ENCODE data around the gene PILRA. TPM values are rescaled to one million over a fixed set of nuclear protein-coding genes. Genes with fewer than 3 reads are reported as not detected.

The PILRA gene
- total and polyA plus RNA-seq, 2 experiments from 2014 or later, result 1.7 TPM; not detected in 1

DNA sequence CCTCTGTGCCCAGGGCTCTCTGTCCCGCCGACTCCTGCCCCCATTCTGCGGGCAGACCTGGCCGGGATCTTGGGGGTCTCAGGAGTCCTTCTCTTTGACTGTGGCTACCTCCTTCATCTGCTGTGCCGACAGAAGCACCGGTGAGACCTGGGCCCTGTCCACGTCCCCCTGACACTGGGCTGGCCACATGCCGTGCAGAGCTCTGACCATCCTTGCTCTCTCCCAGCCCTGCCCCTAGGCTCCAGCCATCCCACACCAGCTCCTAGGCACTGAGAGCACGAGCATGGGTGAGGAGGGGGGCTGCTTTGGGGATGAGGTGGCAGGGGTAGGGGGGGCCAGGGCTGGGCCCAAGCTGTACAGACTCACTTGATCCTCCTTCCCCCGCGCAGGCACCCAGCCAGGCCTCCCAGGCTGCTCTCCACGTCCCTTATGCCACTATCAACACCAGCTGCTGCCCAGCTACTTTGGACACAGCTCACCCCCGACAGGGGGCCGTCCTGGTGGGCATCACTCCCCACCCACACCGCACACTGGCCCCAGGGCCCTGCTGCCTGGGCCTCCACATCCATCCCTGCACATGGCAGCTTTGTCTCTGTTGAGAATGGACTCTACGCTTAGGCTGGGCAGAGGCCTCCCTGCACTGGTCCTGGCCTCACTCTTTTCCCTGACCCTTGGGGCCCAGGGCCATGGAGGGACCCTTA lies 20.2 kb upstream of the PILRA start:
- H3K4me1 ChIP-seq (ENCODE audit: insufficient read depth), result no peaks in the 10 kb centered on the region
- peaks cover 19% of the 10 kb centered on the region; the same call in 1 of the 2 replicates for H3K36me3 ChIP-seq (ENCODE audit: low read depth)
- no peak overlapping the region for H3K27ac ChIP-seq
- H3K4me2 ChIP-seq (ENCODE audit: unreplicated experiment), result no peak overlapping the region
- no peak overlapping the region for H2AFZ ChIP-seq
- in situ Hi-C loops (cut with MboI), result no loop called here
- no peak for TF ChIP-seq EZH2 (IDR thresholded peaks at IDR 0.05; ENCODE audit: insufficient read depth, poor library complexity, severe bottlenecking)
- TF ChIP-seq EZH2phosphoT487 (IDR thresholded peaks at IDR 0.05; ENCODE audit: insufficient read depth, low read depth), result no peak
- H3K9me2 ChIP-seq (ENCODE audit: insufficient read depth), result no peaks in the 10 kb centered on the region
- no peak overlapping the region for H3K9ac ChIP-seq
- no peaks in the 10 kb centered on the region for H4K20me1 ChIP-seq (ENCODE audit: insufficient read depth)
- 87 to 90% methylated on average over 12 to 13 of the region's 16 CpGs for WGBS, 2 experiments (ENCODE audit: low coverage in 1 of 2, low lambda C conversion rate in 2 of 2, missing lambda C conversion rate in 2 of 2)
- no peak overlapping the region for H3K4me3 ChIP-seq
- no peaks in the 10 kb centered on the region for H3K79me2 ChIP-seq (ENCODE audit: insufficient read depth)
- no peaks in the 10 kb centered on the region for H3K9me3 ChIP-seq (ENCODE audit: low read depth)
- no peak for DNase-seq
- H3K27me3 ChIP-seq (replicated peaks; ENCODE audit: insufficient read depth), result no peaks in the 10 kb centered on the region
- no peaks in the 10 kb centered on the region for H3F3A ChIP-seq (ENCODE audit: insufficient read depth)

DNA sequence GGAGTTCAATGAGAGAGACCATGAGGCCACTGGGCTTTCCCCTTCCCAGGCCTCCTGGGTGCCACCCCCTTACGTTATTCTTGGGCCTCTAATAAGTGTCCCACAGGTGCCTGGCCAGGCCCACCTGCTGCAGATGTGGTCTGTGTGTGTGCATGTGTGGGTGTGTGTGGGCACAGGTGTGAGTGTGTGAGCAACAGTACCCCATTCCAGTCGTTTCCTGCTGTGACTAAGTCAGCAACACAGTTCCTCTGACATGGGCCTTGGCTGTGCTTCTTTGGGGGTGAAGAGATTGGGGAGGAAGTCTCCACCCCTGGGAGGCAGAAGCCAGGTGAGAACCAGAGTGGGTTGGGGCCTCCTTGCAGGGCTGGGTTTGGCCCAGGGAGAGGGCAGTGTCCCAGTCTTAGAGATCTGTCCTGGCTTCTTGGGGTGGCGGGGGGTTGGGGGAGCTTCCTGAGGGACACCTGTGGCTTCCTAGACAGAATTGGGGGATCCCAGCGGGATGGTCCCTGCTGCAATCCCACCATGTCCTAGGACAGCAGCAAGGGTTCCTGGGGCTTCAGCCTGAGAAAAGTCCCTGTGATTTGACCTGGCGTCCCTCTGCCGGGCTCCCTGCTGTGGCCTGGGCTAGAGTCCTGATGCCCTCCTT lies 19.5 kb upstream of the PILRA start:
- no peaks in the 10 kb centered on the region for H3K9me3 ChIP-seq (ENCODE audit: low read depth)
- H3F3A ChIP-seq (ENCODE audit: insufficient read depth), result no peaks in the 10 kb centered on the region
- no peak overlapping the region for H2AFZ ChIP-seq
- no peak overlapping the region for H3K4me3 ChIP-seq
- no peak overlapping the region for H3K9ac ChIP-seq
- H3K4me2 ChIP-seq (ENCODE audit: unreplicated experiment), result no peak overlapping the region
- no peaks in the 10 kb centered on the region for H4K20me1 ChIP-seq (ENCODE audit: insufficient read depth)
- H3K79me2 ChIP-seq (ENCODE audit: insufficient read depth), result no peaks in the 10 kb centered on the region
- TF ChIP-seq EZH2 (IDR thresholded peaks at IDR 0.05; ENCODE audit: insufficient read depth, poor library complexity, severe bottlenecking) (no peak), EZH2phosphoT487 (IDR thresholded peaks at IDR 0.05; ENCODE audit: insufficient read depth, low read depth) (no peak)
- DNase-seq, result no peak
- H3K4me1 ChIP-seq (ENCODE audit: insufficient read depth), result no peaks in the 10 kb centered on the region
- H3K36me3 ChIP-seq (ENCODE audit: low read depth), result peaks cover 16% of the 10 kb centered on the region; the same call in 1 of the 2 replicates
- H3K27ac ChIP-seq, result no peak overlapping the region
- no peaks in the 10 kb centered on the region for H3K27me3 ChIP-seq (replicated peaks; ENCODE audit: insufficient read depth)
- H3K9me2 ChIP-seq (ENCODE audit: insufficient read depth), result no peaks in the 10 kb centered on the region
- 77 to 87% methylated on average over 6 of the region's 6 CpGs for WGBS, 2 experiments (ENCODE audit: low coverage in 1 of 2, low lambda C conversion rate in 2 of 2, missing lambda C conversion rate in 2 of 2)
- in situ Hi-C loops (cut with MboI), result no loop called here

DNA sequence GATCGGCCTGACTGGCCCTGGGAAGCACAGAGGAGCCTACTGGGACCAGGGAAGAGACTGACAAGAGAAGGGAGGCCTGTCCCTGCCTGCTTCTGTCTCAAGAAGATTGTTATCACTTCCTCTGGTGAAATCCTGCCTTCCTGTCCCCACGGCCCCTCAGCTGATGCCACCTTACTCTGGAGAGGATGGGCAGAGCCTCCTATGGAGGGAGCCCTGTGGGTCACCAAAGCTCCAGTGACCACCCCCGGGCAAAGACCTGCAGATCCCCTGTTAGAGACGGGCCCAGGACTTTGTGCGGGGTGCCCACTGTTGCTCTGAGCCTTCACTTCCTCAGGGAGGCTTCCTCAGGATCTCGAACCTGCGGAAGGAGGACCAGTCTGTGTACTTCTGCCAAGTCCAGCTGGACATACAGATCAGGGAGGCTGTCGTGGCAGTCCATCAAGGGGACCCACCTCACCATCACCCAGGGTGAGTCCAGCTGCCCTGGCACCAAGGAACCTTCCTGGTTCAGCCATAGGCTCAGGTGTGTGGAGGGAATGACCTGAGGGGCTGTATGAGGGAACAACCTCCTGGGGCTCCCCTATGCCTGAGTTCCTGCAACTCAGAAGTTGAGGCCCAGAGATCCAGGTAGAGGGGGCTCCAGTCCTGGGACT lies 16.7 kb upstream of the PILRA start:
- WGBS, 2 experiments (ENCODE audit: low coverage in 1 of 2, low lambda C conversion rate in 2 of 2, missing lambda C conversion rate in 2 of 2), result 78 to 79% methylated on average over 8 of the region's 8 CpGs
- Histone ChIP-seq H2AFZ (no peak overlapping the region), H3K4me1 (ENCODE audit: insufficient read depth) (no peaks in the 10 kb centered on the region), H3K27me3 (replicated peaks; ENCODE audit: insufficient read depth) (no peaks in the 10 kb centered on the region), H3K36me3 (ENCODE audit: low read depth) (peaks cover 17% of the 10 kb centered on the region; the same call in 1 of the 2 replicates), H3K4me2 (ENCODE audit: unreplicated experiment) (no peak overlapping the region), H3K4me3 (no peak overlapping the region), H3K79me2 (ENCODE audit: insufficient read depth) (no peaks in the 10 kb centered on the region), H3K9me3 (ENCODE audit: low read depth) (no peaks in the 10 kb centered on the region), H4K20me1 (ENCODE audit: insufficient read depth) (no peaks in the 10 kb centered on the region), H3K27ac (no peak overlapping the region), H3K9me2 (ENCODE audit: insufficient read depth) (no peaks in the 10 kb centered on the region), H3K9ac (no peak overlapping the region), H3F3A (ENCODE audit: insufficient read depth) (no peaks in the 10 kb centered on the region)
- TF ChIP-seq EZH2 (IDR thresholded peaks at IDR 0.05; ENCODE audit: insufficient read depth, poor library complexity, severe bottlenecking) (no peak), EZH2phosphoT487 (IDR thresholded peaks at IDR 0.05; ENCODE audit: insufficient read depth, low read depth) (no peak)
- in situ Hi-C loops (cut with MboI), result no loop called here
- no peak for DNase-seq

DNA sequence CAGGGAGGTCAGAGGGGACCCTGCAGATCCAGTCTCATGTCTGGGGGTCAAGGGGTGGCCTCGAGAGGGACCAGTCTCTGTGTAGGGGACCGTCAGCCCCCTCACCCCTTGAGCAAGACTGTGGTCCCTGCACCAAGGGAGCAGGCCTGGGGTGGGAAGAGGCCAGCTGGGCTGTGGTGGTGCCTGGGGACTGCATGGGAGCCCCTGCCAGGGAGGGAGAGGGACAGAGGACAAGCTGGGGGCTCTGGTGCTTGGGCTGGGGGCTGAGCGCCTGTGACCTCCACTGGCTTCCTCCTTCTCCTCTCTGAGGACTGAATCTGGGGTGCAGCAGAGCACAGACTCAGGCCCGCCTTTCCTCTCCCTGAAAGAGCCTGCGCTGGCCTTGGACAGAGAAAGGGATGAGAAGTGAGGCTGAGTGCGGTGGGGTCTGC lies 16.1 kb upstream of the PILRA start:
- Histone ChIP-seq H3K4me3 (no peak overlapping the region), H3K4me1 (ENCODE audit: insufficient read depth) (no peaks in the 10 kb centered on the region), H2AFZ (no peak overlapping the region), H3K4me2 (ENCODE audit: unreplicated experiment) (no peak overlapping the region), H3K9me3 (ENCODE audit: low read depth) (no peaks in the 10 kb centered on the region), H3K27me3 (replicated peaks; ENCODE audit: insufficient read depth) (no peaks in the 10 kb centered on the region), H3K79me2 (ENCODE audit: insufficient read depth) (no peaks in the 10 kb centered on the region), H4K20me1 (ENCODE audit: insufficient read depth) (no peaks in the 10 kb centered on the region), H3K36me3 (ENCODE audit: low read depth) (peaks cover 19% of the 10 kb centered on the region; the same call in 1 of the 2 replicates), H3K27ac (no peak overlapping the region), H3K9me2 (ENCODE audit: insufficient read depth) (no peaks in the 10 kb centered on the region), H3F3A (ENCODE audit: insufficient read depth) (no peaks in the 10 kb centered on the region), H3K9ac (no peak overlapping the region)
- no peak for DNase-seq
- in situ Hi-C loops (cut with MboI), result no loop called here
- TF ChIP-seq EZH2 (IDR thresholded peaks at IDR 0.05; ENCODE audit: insufficient read depth, poor library complexity, severe bottlenecking) (no peak), EZH2phosphoT487 (IDR thresholded peaks at IDR 0.05; ENCODE audit: insufficient read depth, low read depth) (no peak)
- WGBS, 2 experiments (ENCODE audit: low coverage in 1 of 2, low lambda C conversion rate in 2 of 2, missing lambda C conversion rate in 2 of 2), result 89 to 94% methylated on average over 5 to 6 of the region's 6 CpGs
